MCF 10A (cell line): ENCODE results near the gene MEGF10. TPM values are rescaled to one million over a fixed set of nuclear protein-coding genes. Genes with fewer than 3 reads are reported as not detected.

Experiments used
- Bru-seq: library from RNA; stranded (reverse); fragments of 400-500 nt; gene quantifications from one replicate; lab custom pipeline; 2021; lab: Mats Ljungman, UMichigan
- BruChase-seq, 2 experiments: library from RNA; stranded (reverse); fragments of 400-500 nt; gene quantifications; one replicate each; lab custom pipeline; 2021; lab: Mats Ljungman, UMichigan
- BruUV-seq: library from RNA; stranded (reverse); fragments of 400-500 nt; replicated peaks from 2 replicates; lab custom pipeline; 2021; lab: Mats Ljungman, UMichigan
- CTCF ChIA-PET: fragments of 300-600 bp; sonication (Branson Sonifier 250); formaldehyde crosslinking; extraction: SDS; loops from one replicate; lab custom pipeline; 2021; ENCODE audit warnings: antibody characterized with exemption, inconsistent platforms; lab: Yijun Ruan, JAX
- POLR2A ChIA-PET: fragments of 300-600, 350-650 bp; sonication (Branson Sonifier 250); formaldehyde crosslinking; extraction: SDS; loops from one replicate; lab custom pipeline; 2020; ENCODE audit warnings: antibody characterized with exemption, inconsistent platforms; lab: Yijun Ruan, JAX
- DNase-seq: peaks from one replicate; pipeline ENCODE4 v3.0.0-alpha.2; 2018; ENCODE audit not compliant: unreplicated experiment
- H3K27ac Mint-ChIP-seq: one replicate; pipeline ENCODE4 v1.8.0; 2022; ENCODE audit warnings: mild to moderate bottlenecking, low read depth, mixed read lengths; ENCODE audit not compliant: unreplicated experiment
- H3K27me3 Mint-ChIP-seq: one replicate; pipeline ENCODE4 v1.8.0; 2022; ENCODE audit warnings: mixed read lengths; ENCODE audit not compliant: insufficient read depth, unreplicated experiment
- H3K36me3 Mint-ChIP-seq: one replicate; pipeline ENCODE4 v1.8.0; 2022; ENCODE audit warnings: mild to moderate bottlenecking, moderate library complexity, mixed read lengths; ENCODE audit not compliant: insufficient read depth, unreplicated experiment
- H3K4me1 Mint-ChIP-seq: one replicate; pipeline ENCODE4 v1.8.0; 2022; ENCODE audit warnings: mixed read lengths; ENCODE audit not compliant: insufficient read depth, unreplicated experiment
- H3K4me3 Mint-ChIP-seq: one replicate; pipeline ENCODE4 v1.8.0; 2022; ENCODE audit warnings: mild to moderate bottlenecking, moderate library complexity, mixed read lengths; ENCODE audit not compliant: unreplicated experiment
- H3K9me3 Mint-ChIP-seq: one replicate; pipeline ENCODE4 v1.8.0; 2022; ENCODE audit warnings: mixed read lengths; ENCODE audit not compliant: unreplicated experiment
- CTCF ChIP-seq: fragments of 200-600 bp; IDR thresholded peaks from one replicate; pipeline ENCODE4 v1.8.0; 2022; ENCODE audit warnings: antibody characterized with exemption, mild to moderate bottlenecking; ENCODE audit not compliant: unreplicated experiment
- intact Hi-C: fragments of 100-400 bp; cut with micrococcal nuclease; formaldehyde crosslinking; loops from 2 replicates; pipeline ENCODE4 v1.14.1; 2022
- long read RNA-seq: library from polyadenylated mRNA; stranded (forward); transcript quantifications from one replicate; pipeline ENCODE4 v2.0.0, GENCODE V29; 2022
- total RNA-seq: library from RNA; stranded (reverse); gene quantifications from 2 replicates; pipeline ENCODE4 v1.2.3, GENCODE V29; 2022

The MEGF10 gene
- not detected in 2 replicates for total RNA-seq
- Bru-seq, nascent RNA, result percentile 4 among the genes with signal in this experiment
- BruChase-seq, experiment 1, labeled RNA remaining after a 6-hour chase, result percentile 5 among the genes with signal in this experiment
- percentile 1 among the genes with signal in this experiment for BruChase-seq, experiment 2, labeled RNA remaining after a 2-hour chase
- long read RNA-seq, result 0 reads

- no peak within 1 kb of the TSS for H3K27ac Mint-ChIP-seq
- no peaks in the 10 kb centered on the region for H3K36me3 Mint-ChIP-seq
- peak; percentile 44 for DNase-seq
- H3K9me3 Mint-ChIP-seq, result peaks cover 10% of the 10 kb centered on the region
- TF ChIP-seq CTCF, result peak; percentile 74
- ChIA-PET CTCF (interaction anchor here (0.6 to 2.2 kb wide), 4 partner anchors 147 to 197 kb away, joined by 3 to 10 read pairs (median 4); no protein-coding TSS in a partner anchor), POLR2A (no interaction called here)
- peak within 1 kb of the TSS; percentile 43 for H3K4me3 Mint-ChIP-seq
- no peaks in the 10 kb centered on the region for H3K27me3 Mint-ChIP-seq
- intact Hi-C loops, result loop anchor here (1.0 kb wide), 3 partner anchors 24 to 203 kb away; no protein-coding TSS in a partner anchor
- no peaks in the 10 kb centered on the region for H3K4me1 Mint-ChIP-seq
- no TSS peak for BruUV-seq
Observed at GRCh38 chr5:127290019-127290945, at the start of gene MEGF10. Gene MEGF10, plus strand, starts transcription at chr5:127290796. Its CDS starts 40,513 bp downstream, at chr5:127331309.

- peaks cover 15% of the 10 kb centered on the region for H3K9me3 Mint-ChIP-seq
- no peak for DNase-seq
- H3K4me3 Mint-ChIP-seq, result no peak overlapping the region
- CTCF ChIA-PET, result interaction anchor here (0.5 kb wide), 1 partner anchor 368 kb away, joined by 3 read pairs; no protein-coding TSS in a partner anchor
- H3K27ac Mint-ChIP-seq, result no peak overlapping the region
- no peaks in the 10 kb centered on the region for H3K4me1 Mint-ChIP-seq
- H3K36me3 Mint-ChIP-seq, result no peaks in the 10 kb centered on the region
- intact Hi-C loops, result no loop called here
- POLR2A ChIA-PET, result no interaction called here
- H3K27me3 Mint-ChIP-seq, result no peaks in the 10 kb centered on the region
- no TSS peak for BruUV-seq
- no peak for TF ChIP-seq CTCF
Observed at GRCh38 chr5:127243011-127243410, 47.6 kb upstream of the MEGF10 start.

GRCh38 chr5:127254729-127255284 lies 35.8 kb upstream of the MEGF10 start:
- Mint-ChIP-seq H3K4me3 (no peak overlapping the region), H3K9me3 (peaks cover 16% of the 10 kb centered on the region), H3K36me3 (no peaks in the 10 kb centered on the region), H3K27me3 (no peaks in the 10 kb centered on the region), H3K27ac (no peak overlapping the region), H3K4me1 (no peaks in the 10 kb centered on the region)
- CTCF ChIA-PET, result interaction anchor here (0.5 to 0.6 kb wide), 2 partner anchors 10 to 417 kb away, joined by 3 read pairs; no protein-coding TSS in a partner anchor
- POLR2A ChIA-PET, result interaction anchor here (0.7 kb wide), 1 partner anchor 183 kb away, joined by 3 read pairs; no protein-coding TSS in a partner anchor
- intact Hi-C loops, result no loop called here
- no peak for TF ChIP-seq CTCF
- BruUV-seq, result no TSS peak
- peak; percentile 31 for DNase-seq
